WTC11 (cell line): ENCODE measurements around the gene ATF4. TPM values are rescaled to one million over a fixed set of nuclear protein-coding genes. Genes with fewer than 3 reads are reported as not detected.
A peak's percentile ranks its signal among the peaks of the same experiment; 100 is the strongest.

Experiments
- ATAC-seq: fragments of 200-7000 bp; cut with Tn5 transposase; 2 replicates; pipeline ENCODE4 v1.10.0; 2021; ENCODE audit warnings: mild to moderate bottlenecking, moderate library complexity
- CTCF ChIA-PET: fragments of 300-600 bp; sonication (Branson Sonifier 250); formaldehyde crosslinking; loops from one replicate; lab custom pipeline; 2021; ENCODE audit warnings: antibody characterized with exemption; lab: Charles Lee
- POLR2A ChIA-PET: fragments of 350-600 bp; sonication (Branson Sonifier 250); formaldehyde crosslinking; loops from one replicate; lab custom pipeline; 2021; ENCODE audit warnings: antibody characterized with exemption; lab: Charles Lee
- DNase-seq: peaks from one replicate; pipeline ENCODE4 v3.0.0; 2021; ENCODE audit warnings: low spot score
- H3K27ac Mint-ChIP-seq: 2 replicates; pipeline ENCODE4 v1.8.0; 2021; ENCODE audit warnings: mixed read lengths
- H3K27me3 Mint-ChIP-seq: 2 replicates; pipeline ENCODE4 v1.8.0; 2021; ENCODE audit warnings: low read depth, mild to moderate bottlenecking, moderate library complexity, mixed read lengths
- H3K36me3 Mint-ChIP-seq: 2 replicates; pipeline ENCODE4 v1.8.0; 2021; ENCODE audit warnings: mixed read lengths
- H3K4me1 Mint-ChIP-seq: 2 replicates; pipeline ENCODE4 v1.8.0; 2022; ENCODE audit warnings: mixed read lengths
- H3K4me3 Mint-ChIP-seq: 2 replicates; pipeline ENCODE4 v1.8.0; 2021; ENCODE audit warnings: mild to moderate bottlenecking, moderate library complexity, mixed read lengths
- H3K9me3 Mint-ChIP-seq: 2 replicates; pipeline ENCODE4 v1.8.0; 2021; ENCODE audit warnings: mixed read lengths
- AFF4 ChIP-seq: sonication (generic); formaldehyde crosslinking; IDR thresholded peaks from 2 replicates; pipeline ENCODE4 v1.8.1; 2023; ENCODE audit warnings: mild to moderate bottlenecking, missing genetic modification reagents, borderline replicate concordance
- AR ChIP-seq: fragments of 250-450 bp; sonication (Bioruptor Pico); IDR thresholded peaks from 2 replicates; pipeline ENCODE4 v1.9.0; 2021; ENCODE audit warnings: mild to moderate bottlenecking
- ATF3 ChIP-seq: sonication (generic); formaldehyde crosslinking; conservative IDR thresholded peaks from 2 replicates; pipeline ENCODE4 v1.8.1; 2022; ENCODE audit warnings: mild to moderate bottlenecking, missing genetic modification reagents
- CDX4 ChIP-seq: fragments of 250-450 bp; sonication (Bioruptor Pico); IDR thresholded peaks from 2 replicates; pipeline ENCODE4 v1.9.0; 2021; ENCODE audit warnings: moderate library complexity, mild to moderate bottlenecking, inconsistent platforms, borderline replicate concordance
- ELF4 ChIP-seq: sonication (generic); formaldehyde crosslinking; IDR thresholded peaks from 2 replicates; pipeline ENCODE4 v1.8.1; 2022; ENCODE audit warnings: low read depth, mild to moderate bottlenecking, moderate library complexity, missing genetic modification reagents
- ETV6 ChIP-seq: sonication (generic); formaldehyde crosslinking; IDR thresholded peaks from 2 replicates; pipeline ENCODE4 v1.8.1; 2022; ENCODE audit warnings: mild to moderate bottlenecking, missing genetic modification reagents
- FOXP1 ChIP-seq: sonication (generic); formaldehyde crosslinking; IDR thresholded peaks from 2 replicates; pipeline ENCODE4 v1.8.0; 2022; ENCODE audit warnings: missing genetic modification reagents, mild to moderate bottlenecking, moderate library complexity, borderline replicate concordance
- GTF2I ChIP-seq: fragments of 250-450 bp; sonication (Bioruptor Pico); conservative IDR thresholded peaks from 2 replicates; pipeline ENCODE4 v1.4.0; 2021; ENCODE audit warnings: mild to moderate bottlenecking
- HMGXB4 ChIP-seq: sonication (generic); formaldehyde crosslinking; IDR thresholded peaks from 2 replicates; pipeline ENCODE4 v1.8.1; 2023; ENCODE audit warnings: mild to moderate bottlenecking, moderate library complexity, missing genetic modification reagents
- MXD4 ChIP-seq: fragments of 250-450 bp; sonication (Bioruptor Pico); IDR thresholded peaks from 2 replicates; pipeline ENCODE4 v1.8.0; 2021; ENCODE audit warnings: mild to moderate bottlenecking, moderate library complexity, borderline replicate concordance
- MYBL2 ChIP-seq: sonication (generic); formaldehyde crosslinking; IDR thresholded peaks from 2 replicates; pipeline ENCODE4 v1.8.1; 2023; ENCODE audit warnings: mild to moderate bottlenecking, moderate library complexity, missing genetic modification reagents
- NFYB ChIP-seq: sonication (generic); formaldehyde crosslinking; conservative IDR thresholded peaks from 2 replicates; pipeline ENCODE4 v1.8.0; 2022; ENCODE audit warnings: low read depth, missing genetic modification reagents
- RORB ChIP-seq: fragments of 250-450 bp; sonication (Bioruptor Pico); IDR thresholded peaks from 2 replicates; pipeline ENCODE4 v1.9.0; 2021; ENCODE audit warnings: mild to moderate bottlenecking
- SP1 ChIP-seq: sonication (generic); formaldehyde crosslinking; conservative IDR thresholded peaks from 2 replicates; pipeline ENCODE4 v1.8.1; 2022; ENCODE audit warnings: missing genetic modification reagents
- ZNF219 ChIP-seq: sonication (generic); formaldehyde crosslinking; IDR thresholded peaks from 2 replicates; pipeline ENCODE4 v1.8.0; 2023; ENCODE audit warnings: missing genetic modification reagents, mild to moderate bottlenecking, borderline replicate concordance
- ZNF232 ChIP-seq: sonication (generic); formaldehyde crosslinking; IDR thresholded peaks from 2 replicates; pipeline ENCODE4 v1.8.0; 2022; ENCODE audit warnings: mild to moderate bottlenecking, missing genetic modification reagents
- ZNF396 ChIP-seq: fragments of 250-450 bp; sonication (Bioruptor Pico); IDR thresholded peaks from 2 replicates; pipeline ENCODE4 v1.8.0; 2021; ENCODE audit warnings: mild to moderate bottlenecking, moderate library complexity, borderline replicate concordance
- ZNF423 ChIP-seq: fragments of 250-450 bp; sonication (Bioruptor Pico); IDR thresholded peaks from 2 replicates; pipeline ENCODE4 v2.1.2; 2022; ENCODE audit warnings: mild to moderate bottlenecking, moderate library complexity
- ZNF532 ChIP-seq: fragments of 250-450 bp; sonication (Bioruptor Pico); IDR thresholded peaks from 2 replicates; pipeline ENCODE4 v1.9.0; 2021; ENCODE audit warnings: mild to moderate bottlenecking, borderline replicate concordance
- ZNF671 ChIP-seq: fragments of 250-450 bp; sonication (Bioruptor Pico); IDR thresholded peaks from 2 replicates; pipeline ENCODE4 v1.8.0; 2021; ENCODE audit warnings: mild to moderate bottlenecking
- ZSCAN18 ChIP-seq: fragments of 250-450 bp; sonication (Bioruptor Pico); IDR thresholded peaks from 2 replicates; pipeline ENCODE4 v2.1.2; 2022; ENCODE audit warnings: mild to moderate bottlenecking, moderate library complexity
- total RNA-seq: library from RNA; stranded (reverse); gene quantifications from 3 replicates; pipeline ENCODE4 v1.2.3, GENCODE V29; 2021

The ATF4 gene
- total RNA-seq, 1 experiment from 2014 or later: 460 TPM

GRCh38 chr22:39534591-39535356 lies 14.4 kb downstream of the ATF4 start:
- peaks cover 13% of the 10 kb centered on the region for H3K36me3 Mint-ChIP-seq
- ChIA-PET POLR2A (interaction anchor here (1.0 to 1.3 kb wide), 3 partner anchors 15 to 510 kb away, joined by 3 to 4 read pairs (median 3); no protein-coding TSS in a partner anchor), CTCF (interaction anchor here (0.5 to 3.0 kb wide), 58 partner anchors 8 to 689 kb away, joined by 3 to 35 read pairs (median 4); partner anchors contain the start of genes ATF4, CACNA1I, MIEF1 and TAB1)
- no peaks in the 10 kb centered on the region for H3K27me3 Mint-ChIP-seq
- H3K4me3 Mint-ChIP-seq: peak overlapping the region; percentile 56
- DNase-seq (peak; percentile 96), ATAC-seq (peak; percentile 12)
- peaks cover 55% of the 10 kb centered on the region for H3K4me1 Mint-ChIP-seq
- no peaks in the 10 kb centered on the region for H3K9me3 Mint-ChIP-seq
- H3K27ac Mint-ChIP-seq: peak overlapping the region; percentile 75
- TF ChIP-seq MXD4 (CRISPR knock-in tag) (no peak), CDX4 (CRISPR knock-in tag) (no peak), RORB (CRISPR knock-in tag) (no peak), FOXP1 (CRISPR knock-in tag) (peak; percentile 41; the same call in 1 of the 2 replicates), GTF2I (CRISPR knock-in tag) (no peak), ZSCAN18 (CRISPR knock-in tag) (no peak), ZNF423 (peak; percentile 60), SP1 (CRISPR knock-in tag) (peak; percentile 80), NFYB (CRISPR knock-in tag) (no peak), ATF3 (CRISPR knock-in tag) (no peak), ELF4 (CRISPR knock-in tag) (no peak), AR (CRISPR knock-in tag) (no peak), ZNF232 (CRISPR knock-in tag) (peak; percentile 60; the same call in 1 of the 2 replicates), HMGXB4 (CRISPR knock-in tag) (peak; percentile 84; the same call in 1 of the 2 replicates), AFF4 (CRISPR knock-in tag) (no peak), ZNF396 (CRISPR knock-in tag) (no peak), MYBL2 (CRISPR knock-in tag) (no peak), ZNF532 (CRISPR knock-in tag) (no peak), ZNF671 (CRISPR knock-in tag) (no peak), ETV6 (CRISPR knock-in tag) (no peak), ZNF219 (CRISPR knock-in tag) (no peak)
